Pulmonary artery endothelial cell (primary cell): ENCODE measurements around the gene LPGAT1. TPM values are rescaled to one million over a fixed set of nuclear protein-coding genes. Genes with fewer than 3 reads are reported as not detected.

Experiments used
- DNase-seq: peaks from one replicate; pipeline ENCODE4 v3.0.0-alpha.2; 2011; ENCODE audit warnings: low read depth, low spot score
- total RNA-seq: library from RNA; depleted of rRNA; stranded (reverse); fragments of >200 nt; gene quantifications from 2 replicates; pipeline ENCODE4 v1.2.3, GENCODE V29; 2014

The LPGAT1 gene
- total RNA-seq, 1 donor from 2014 or later = 36.3 TPM

GRCh38 chr1:211828584-211829342 is 1.8 kb downstream of the LPGAT1 start:
- DNase-seq = no peak

DNA sequence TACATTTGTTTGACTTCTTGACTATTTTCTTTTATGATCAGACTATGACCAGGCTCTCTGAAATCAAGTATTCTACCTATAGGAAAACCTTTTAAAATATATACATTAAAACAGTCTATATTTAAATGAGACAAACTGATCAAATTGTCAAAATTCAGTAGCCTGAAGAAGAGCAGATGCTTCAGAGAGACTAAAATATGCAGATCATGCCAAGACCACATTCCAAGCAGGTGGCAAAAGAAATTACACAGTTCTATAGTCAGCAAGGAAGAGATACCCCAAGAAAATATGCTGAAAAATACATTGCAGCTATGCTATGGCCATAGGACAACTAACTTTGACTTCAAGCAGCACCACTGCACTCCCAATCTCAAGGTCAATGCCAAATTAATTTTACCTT is 3.5 kb downstream of the LPGAT1 start:
- no peak for DNase-seq

GRCh38 chr1:211825980-211826379 is 4.6 kb downstream of the LPGAT1 start:
- DNase-seq = no peak

- no peak for DNase-seq
Measured at GRCh38 chr1:211822677-211823407, 7.7 kb downstream of the LPGAT1 start.

- DNase-seq = no peak
Measured at GRCh38 chr1:211816586-211816985, 14.0 kb downstream of the LPGAT1 start.

DNA sequence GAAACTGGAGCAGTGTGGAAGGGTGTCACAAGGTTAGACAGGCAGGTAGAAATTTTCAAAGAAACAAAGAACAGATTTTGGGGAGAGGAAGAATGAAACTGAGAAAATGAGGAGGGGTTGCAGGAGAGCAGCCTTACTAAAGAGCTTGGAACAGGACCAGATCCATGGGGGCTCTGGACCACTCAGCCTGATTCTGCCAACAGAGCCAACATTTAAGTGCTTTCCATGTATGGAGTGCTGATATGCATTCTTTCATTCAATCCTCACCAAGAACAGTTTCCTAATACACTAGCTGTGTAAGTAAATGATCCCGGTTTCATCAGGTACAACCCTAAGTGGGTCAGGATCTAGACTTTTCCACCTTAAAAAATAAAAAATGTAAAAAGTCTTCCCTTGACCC is 16.2 kb downstream of the LPGAT1 start:
- no peak for DNase-seq

GRCh38 chr1:211813590-211813989 is 17.0 kb downstream of the LPGAT1 start:
- DNase-seq = no peak

- DNase-seq = no peak
Measured at GRCh38 chr1:211812584-211812983, 18.0 kb downstream of the LPGAT1 start.

- no peak for DNase-seq
Measured at GRCh38 chr1:211811848-211812247, 18.7 kb downstream of the LPGAT1 start.

- DNase-seq = no peak
Measured at GRCh38 chr1:211811126-211811525, 19.4 kb downstream of the LPGAT1 start.

- DNase-seq = no peak
Measured at GRCh38 chr1:211808475-211808874, 22.1 kb downstream of the LPGAT1 start.

DNA sequence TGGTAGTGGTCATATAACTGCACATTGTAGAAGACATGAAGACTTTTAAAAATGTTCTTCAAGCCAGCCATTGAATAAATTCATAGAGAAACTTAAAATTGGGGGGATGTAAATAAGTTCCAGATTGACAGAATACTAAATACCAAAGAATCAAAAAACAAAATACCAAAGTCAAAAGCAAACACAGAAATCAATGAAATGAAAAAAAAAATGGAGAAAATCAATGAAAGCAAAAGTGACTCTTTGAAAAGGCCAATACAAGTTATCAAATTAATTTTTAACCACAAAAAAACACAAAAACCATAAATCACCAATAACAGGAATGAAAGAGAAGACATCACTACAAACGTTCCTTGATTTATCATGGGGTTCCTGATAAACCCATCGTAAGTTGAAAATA is 25.6 kb downstream of the LPGAT1 start:
- no peak for DNase-seq

DNA sequence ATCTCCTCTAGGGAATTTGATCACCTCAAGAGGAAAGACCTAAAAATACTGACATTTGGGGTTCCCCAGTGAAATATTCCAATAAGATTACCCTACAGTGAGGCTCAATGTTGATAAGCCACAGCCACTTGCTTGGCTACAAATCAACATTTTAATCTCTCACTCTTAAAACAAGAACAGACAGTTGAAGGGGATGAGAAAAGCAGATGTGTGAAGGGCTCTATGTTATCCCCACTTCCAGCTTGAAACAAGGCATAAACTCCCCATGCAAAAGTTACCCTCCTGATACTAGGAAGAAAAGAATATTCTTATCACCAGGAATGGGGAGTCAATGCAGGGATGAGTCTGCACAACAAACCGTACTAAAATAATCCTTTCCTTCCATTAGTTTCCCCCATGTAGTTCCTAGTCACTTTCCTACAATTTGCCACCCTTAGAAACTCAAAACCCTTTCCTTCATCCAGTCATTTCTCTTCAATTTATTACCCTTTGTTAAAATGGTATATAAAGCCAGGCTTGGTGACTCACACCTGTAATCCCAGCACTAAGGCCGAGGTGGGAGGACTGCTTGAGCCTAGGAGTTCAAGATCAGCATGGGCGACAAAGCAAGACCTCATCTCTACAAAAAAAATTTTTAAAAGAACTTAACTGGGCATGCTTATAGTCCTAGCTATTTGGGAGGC is 29.5 kb downstream of the LPGAT1 start:
- DNase-seq = no peak

DNA sequence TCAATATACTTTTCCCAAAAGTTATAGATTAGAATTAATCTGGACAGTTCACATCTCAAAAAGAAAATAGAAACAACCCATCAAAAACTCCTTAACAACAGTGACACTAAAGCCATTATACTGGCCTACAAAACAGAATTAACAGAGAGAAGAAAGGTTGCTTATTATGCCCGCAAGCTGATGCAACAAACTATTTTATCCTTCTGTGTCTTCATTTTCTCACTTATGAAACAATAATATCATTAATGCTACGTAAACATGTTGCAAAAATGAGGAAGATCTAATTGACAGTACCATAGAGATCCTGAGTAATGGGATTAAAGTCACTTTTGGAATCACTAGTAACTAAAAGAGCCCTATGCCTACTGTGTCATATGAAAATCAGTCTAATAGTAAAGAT is 32.6 kb downstream of the LPGAT1 start:
- DNase-seq = no peak

DNA sequence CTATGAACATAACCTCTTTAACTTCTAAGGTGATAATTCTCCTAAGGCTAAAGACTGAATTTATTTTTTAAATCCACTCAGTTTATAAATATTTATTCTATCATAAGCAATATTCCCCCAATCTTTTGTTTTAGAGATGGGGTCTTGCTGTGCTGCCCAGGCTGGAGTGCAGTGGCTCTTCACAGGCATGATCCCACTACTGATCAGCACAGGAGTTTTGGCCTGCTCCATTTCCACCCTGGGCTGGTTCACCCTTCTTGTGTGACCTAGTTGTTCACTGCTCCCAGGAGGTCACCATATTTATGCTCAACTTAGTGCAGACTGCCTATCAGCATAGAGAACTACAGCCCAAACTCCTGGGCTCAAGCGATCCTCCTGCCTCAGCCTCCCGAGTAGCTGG is 38.6 kb downstream of the LPGAT1 start:
- no peak for DNase-seq

- no peak for DNase-seq
Measured at GRCh38 chr1:211789641-211790464, 40.7 kb downstream of the LPGAT1 start.

GRCh38 chr1:211788626-211789025 is 41.9 kb downstream of the LPGAT1 start:
- DNase-seq = no peak

DNA sequence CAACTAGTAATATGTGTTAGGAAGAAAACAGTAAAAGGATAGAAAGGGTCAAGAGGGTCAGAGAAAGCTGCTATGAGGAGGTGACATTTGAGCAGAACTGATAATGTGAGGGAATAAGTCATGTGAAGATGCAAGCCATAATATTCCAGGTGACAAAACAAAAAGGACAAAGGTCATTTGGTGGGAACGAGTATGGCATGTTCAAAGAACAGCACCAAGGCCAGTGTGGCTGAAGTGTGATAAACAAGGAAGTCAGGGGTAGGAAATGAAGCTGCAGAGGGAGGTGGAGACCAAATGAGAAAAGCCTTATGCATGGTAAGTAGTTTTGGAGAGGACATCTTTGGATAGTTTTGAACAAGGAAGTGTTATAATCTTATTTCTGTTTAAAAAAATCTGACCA is 46.7 kb downstream of the LPGAT1 start:
- DNase-seq = no peak

DNA sequence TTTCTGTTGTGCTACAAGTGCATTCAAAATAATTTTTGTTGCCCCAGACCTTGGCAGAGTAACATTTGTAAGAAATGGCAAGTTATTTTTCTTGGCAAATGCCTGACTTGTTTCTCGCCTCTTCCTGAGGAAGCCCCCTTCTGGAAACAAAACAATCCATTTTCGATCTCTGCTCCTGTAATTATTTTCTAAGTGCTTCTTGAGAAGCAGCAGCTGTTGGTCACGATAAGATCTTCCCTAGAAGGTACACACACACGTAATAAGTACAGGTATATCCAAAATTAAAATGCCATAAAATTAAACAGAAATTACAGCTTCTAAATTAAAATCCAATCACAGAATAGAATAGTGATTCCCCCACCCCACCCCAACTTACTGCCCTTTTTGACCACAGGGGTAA is 47.3 kb downstream of the LPGAT1 start:
- peak; percentile 61 for DNase-seq

GRCh38 chr1:211781260-211781659 is 49.3 kb downstream of the LPGAT1 start:
- DNase-seq = no peak

DNA sequence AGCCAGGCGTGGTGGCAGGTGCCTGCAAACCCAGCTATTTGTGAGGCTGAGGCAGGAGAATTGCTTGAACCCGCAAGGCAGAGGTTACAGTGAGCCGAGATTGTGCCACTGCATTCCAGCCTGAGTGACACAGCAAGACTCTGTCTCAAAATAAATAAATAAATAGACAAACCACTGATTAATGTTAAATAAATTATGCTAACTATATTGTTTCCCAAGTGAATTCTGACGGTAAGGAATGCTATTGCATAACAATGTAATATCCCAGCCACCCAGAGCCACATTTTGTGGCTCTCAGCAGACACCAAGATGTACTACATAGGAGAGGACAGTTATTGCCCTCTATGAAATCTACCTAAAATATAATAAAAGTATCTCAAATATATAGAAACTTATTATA is 55.4 kb downstream of the LPGAT1 start:
- no peak for DNase-seq

GRCh38 chr1:211764701-211765100 is 65.9 kb downstream of the LPGAT1 start:
- DNase-seq = no peak
